ENCODE measurements around the gene SENP7. TPM values are rescaled to one million over a fixed set of nuclear protein-coding genes. Genes with fewer than 3 reads are reported as not detected.

Gene SENP7
- total RNA-seq, 2 experiments from 2014 or later = 9.6 to 11.4 TPM

GRCh38 chr3:101279162-101279561, 233.8 kb downstream of the SENP7 start:
- no peak overlapping the region for H3K4me3 Mint-ChIP-seq
- intact Hi-C loops (cut with micrococcal nuclease) = no loop called here
- CTCF ChIA-PET = no interaction called here
- TF ChIP-seq, protein P1, sequence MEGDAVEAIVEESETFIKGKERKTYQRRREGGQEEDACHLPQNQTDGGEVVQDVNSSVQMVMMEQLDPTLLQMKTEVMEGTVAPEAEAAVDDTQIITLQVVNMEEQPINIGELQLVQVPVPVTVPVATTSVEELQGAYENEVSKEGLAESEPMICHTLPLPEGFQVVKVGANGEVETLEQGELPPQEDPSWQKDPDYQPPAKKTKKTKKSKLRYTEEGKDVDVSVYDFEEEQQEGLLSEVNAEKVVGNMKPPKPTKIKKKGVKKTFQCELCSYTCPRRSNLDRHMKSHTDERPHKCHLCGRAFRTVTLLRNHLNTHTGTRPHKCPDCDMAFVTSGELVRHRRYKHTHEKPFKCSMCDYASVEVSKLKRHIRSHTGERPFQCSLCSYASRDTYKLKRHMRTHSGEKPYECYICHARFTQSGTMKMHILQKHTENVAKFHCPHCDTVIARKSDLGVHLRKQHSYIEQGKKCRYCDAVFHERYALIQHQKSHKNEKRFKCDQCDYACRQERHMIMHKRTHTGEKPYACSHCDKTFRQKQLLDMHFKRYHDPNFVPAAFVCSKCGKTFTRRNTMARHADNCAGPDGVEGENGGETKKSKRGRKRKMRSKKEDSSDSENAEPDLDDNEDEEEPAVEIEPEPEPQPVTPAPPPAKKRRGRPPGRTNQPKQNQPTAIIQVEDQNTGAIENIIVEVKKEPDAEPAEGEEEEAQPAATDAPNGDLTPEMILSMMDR (IDR thresholded peaks at IDR 0.05) = no peak
- no peak for ATAC-seq
- no peaks in the 10 kb centered on the region for H3K36me3 Mint-ChIP-seq (ENCODE audit: low read depth)
- no peak overlapping the region for H3K27ac Mint-ChIP-seq
- no peaks in the 10 kb centered on the region for H3K9me3 Mint-ChIP-seq
- H3K27me3 Mint-ChIP-seq = no peaks in the 10 kb centered on the region
- POLR2A ChIA-PET = no interaction called here
- no peak for DNase-seq
- no peaks in the 10 kb centered on the region for H3K4me1 Mint-ChIP-seq (ENCODE audit: low read depth)

DNA sequence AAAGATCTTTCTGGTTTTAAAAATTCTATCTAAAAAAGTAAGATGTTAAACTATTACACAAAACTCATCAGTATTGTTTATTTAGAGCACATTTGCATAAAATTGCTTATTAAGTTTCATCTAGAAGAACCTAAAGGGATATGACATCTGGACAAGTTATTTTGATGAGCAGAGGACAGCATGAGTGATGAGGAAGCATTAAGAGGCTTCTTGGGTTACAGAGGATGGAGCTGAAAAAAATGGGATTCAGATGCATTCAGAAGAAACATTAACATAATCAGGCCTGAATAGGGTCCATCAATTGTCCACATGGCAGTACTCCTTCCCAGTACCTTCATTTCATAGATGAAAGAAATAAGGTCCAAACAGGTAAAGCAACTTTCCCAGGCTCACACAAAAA, 234.3 kb downstream of the SENP7 start:
- CTCF ChIA-PET = no interaction called here
- Mint-ChIP-seq H3K4me3 (no peak overlapping the region), H3K27ac (no peak overlapping the region), H3K9me3 (no peaks in the 10 kb centered on the region), H3K36me3 (ENCODE audit: low read depth) (no peaks in the 10 kb centered on the region), H3K4me1 (ENCODE audit: low read depth) (no peaks in the 10 kb centered on the region), H3K27me3 (no peaks in the 10 kb centered on the region)
- TF ChIP-seq, protein P1 (IDR thresholded peaks at IDR 0.05) = no peak
- DNase-seq (no peak), ATAC-seq (no peak)
- intact Hi-C loops (cut with micrococcal nuclease) = no loop called here
- POLR2A ChIA-PET = no interaction called here

Other genes starting within 250 kb of the SENP7 start
- gene IMPG2, start 192.6 kb downstream of the SENP7 start, total RNA-seq = under 1 TPM; 0.13 to 0.14 TPM
- 10 to 100 TPM; 45.8 to 49.4 TPM for gene TRMT10C, start 48.7 kb upstream of the SENP7 start, total RNA-seq
- 100 to 1,000 TPM; 176 to 197 TPM for gene PCNP, start 61.0 kb upstream of the SENP7 start, total RNA-seq
- 10 to 100 TPM; 28.5 to 29.6 TPM for gene ZBTB11, start 163.9 kb upstream of the SENP7 start, total RNA-seq
- 1,000 to 10,000 TPM; 1,828 to 1,839 TPM for gene RPL24, start 173.5 kb upstream of the SENP7 start, total RNA-seq
- 10 to 100 TPM; 15.9 to 18.7 TPM for gene CEP97, start 211.4 kb upstream of the SENP7 start, total RNA-seq

Measured in activated CD8-positive, alpha-beta T cell treated with anti-CD3 and anti-CD28 coated beads for 36 hours (primary cell).